Activated CD4-positive, alpha-beta T cell treated with anti-CD3 and anti-CD28 coated beads, Interleukin-2, amount 10 ng/mL, durations not matched to agents 7 days and 5 days (primary cell): ENCODE measurements around the gene CAMK2N2. TPM values are rescaled to one million over a fixed set of nuclear protein-coding genes. Genes with fewer than 3 reads are reported as not detected.

Source experiments
- CTCF ChIA-PET: fragments of 350-600 bp; sonication (Branson Sonifier 250); formaldehyde crosslinking; loops from one replicate; lab custom pipeline; 2021; ENCODE audit warnings: antibody characterized with exemption; lab: Charles Lee
- POLR2A ChIA-PET: fragments of 350-600 bp; sonication (Branson Sonifier 250); formaldehyde crosslinking; loops from one replicate; lab custom pipeline; 2021; ENCODE audit warnings: antibody characterized with exemption; lab: Charles Lee
- DNase-seq: peaks from one replicate; pipeline ENCODE4 v3.0.0-alpha.2; 2020
- H3K27ac Mint-ChIP-seq: one replicate; pipeline ENCODE4 v1.8.0; 2021; ENCODE audit warnings: mild to moderate bottlenecking, moderate library complexity, mixed read lengths
- H3K27me3 Mint-ChIP-seq: one replicate; pipeline ENCODE4 v1.8.0; 2021; ENCODE audit warnings: mixed read lengths
- H3K36me3 Mint-ChIP-seq: one replicate; pipeline ENCODE4 v1.8.0; 2021; ENCODE audit warnings: low read depth, mixed read lengths
- H3K4me1 Mint-ChIP-seq: one replicate; pipeline ENCODE4 v1.8.0; 2021; ENCODE audit warnings: mixed read lengths
- H3K4me3 Mint-ChIP-seq: one replicate; pipeline ENCODE4 v1.8.0; 2021; ENCODE audit warnings: mild to moderate bottlenecking, moderate library complexity, mixed read lengths
- H3K9me3 Mint-ChIP-seq: one replicate; pipeline ENCODE4 v1.8.0; 2021; ENCODE audit warnings: mixed read lengths
- microRNA-seq: library from miRNA; unstranded; fragments of <30 nt; microRNA quantifications from one replicate; pipeline ENCODE4 v1.2.0, GENCODE V29; 2021; ENCODE audit warnings: borderline microRNAs expressed, borderline replicate concordance
- total RNA-seq, 2 experiments: library from RNA; stranded (reverse); gene quantifications; one replicate each; pipeline ENCODE4 v1.2.3, GENCODE V29; 2021

CAMK2N2 gene
- total RNA-seq, 2 experiments from 2014 or later = not detected

DNA sequence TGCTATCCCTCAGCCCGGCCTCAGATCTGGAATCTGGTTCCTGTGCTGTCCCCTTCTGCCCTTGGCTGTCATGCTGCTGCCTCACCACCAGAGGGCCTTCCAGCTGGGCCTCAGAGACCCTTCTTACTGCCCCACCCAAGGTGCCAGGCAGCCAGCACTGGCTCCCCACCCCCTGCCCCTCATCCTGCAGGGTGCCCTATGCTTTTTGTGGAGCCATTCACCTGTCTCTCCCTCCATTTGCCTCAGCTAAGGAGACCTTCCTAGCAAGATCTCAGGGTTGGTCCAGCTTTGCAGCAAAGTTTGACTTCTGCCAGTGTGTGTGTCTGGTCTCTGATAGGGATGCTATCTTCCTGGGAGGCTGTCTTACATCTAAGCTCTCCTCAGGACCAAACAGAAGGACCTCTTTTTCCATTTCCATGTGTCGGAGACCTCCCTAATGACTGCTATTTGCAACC is 33.8 kb downstream of the CAMK2N2 start:
- ChIA-PET POLR2A (no interaction called here), CTCF (interaction anchor here (0.7 to 3.1 kb wide), 17 partner anchors 9 to 329 kb away, joined by 3 to 16 read pairs (median 4); partner anchors contain the start of gene EEF1AKMT4)
- H3K27ac Mint-ChIP-seq = no peak overlapping the region
- H3K4me1 Mint-ChIP-seq = peaks cover 10% of the 10 kb centered on the region
- peak; percentile 59 for DNase-seq
- peaks cover 56% of the 10 kb centered on the region for H3K27me3 Mint-ChIP-seq
- H3K36me3 Mint-ChIP-seq = no peaks in the 10 kb centered on the region
- no peak overlapping the region for H3K4me3 Mint-ChIP-seq
- H3K9me3 Mint-ChIP-seq = no peaks in the 10 kb centered on the region

DNA sequence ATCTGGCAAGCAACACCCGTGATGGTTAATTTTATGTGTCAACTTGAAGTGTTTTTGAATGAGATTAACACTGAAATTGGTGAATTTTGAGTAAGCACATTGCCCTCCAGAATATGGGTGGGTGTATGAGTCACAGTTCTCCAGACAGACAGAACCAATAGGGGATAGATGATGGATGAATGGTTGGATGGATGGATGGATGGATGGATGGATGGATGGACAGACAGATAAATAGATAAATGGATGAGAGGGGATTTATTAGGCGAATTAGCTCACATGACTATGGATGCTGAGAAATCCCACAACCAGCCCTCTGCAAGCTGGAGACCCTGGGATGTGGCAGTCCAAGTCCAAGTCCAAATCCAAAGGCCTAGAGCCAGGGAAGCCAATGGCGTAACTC is 37.4 kb downstream of the CAMK2N2 start:
- H3K36me3 Mint-ChIP-seq = no peaks in the 10 kb centered on the region
- ChIA-PET POLR2A (no interaction called here), CTCF (no interaction called here)

DNA sequence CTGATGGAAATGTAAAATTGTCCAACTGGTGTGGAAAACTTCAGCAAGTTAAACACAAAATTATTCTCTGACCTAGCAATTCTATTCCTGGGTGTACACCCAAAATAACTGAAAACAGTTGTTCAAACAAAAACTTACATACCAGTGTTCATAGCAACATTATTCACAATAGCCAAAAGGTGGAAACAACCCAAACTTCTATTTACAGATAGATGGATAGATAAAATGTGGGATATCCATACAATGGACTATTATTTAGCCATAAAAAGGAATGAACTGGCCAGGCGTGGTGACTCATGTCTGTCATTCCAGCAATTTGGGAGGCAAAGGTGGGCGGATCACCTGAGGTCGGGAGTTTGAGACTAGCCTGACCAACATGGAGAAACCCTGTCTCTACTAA is 38.8 kb downstream of the CAMK2N2 start:
- Mint-ChIP-seq H3K4me1 (no peaks in the 10 kb centered on the region), H3K27ac (no peak overlapping the region), H3K9me3 (no peaks in the 10 kb centered on the region), H3K4me3 (no peak overlapping the region), H3K36me3 (no peaks in the 10 kb centered on the region), H3K27me3 (peaks cover 20% of the 10 kb centered on the region)
- DNase-seq = no peak
- CTCF ChIA-PET = no interaction called here
- POLR2A ChIA-PET = no interaction called here

More for the DNA sequence above, 37.4 kb downstream of the CAMK2N2 start:
- H3K9me3 Mint-ChIP-seq = no peaks in the 10 kb centered on the region
- peaks cover 4% of the 10 kb centered on the region for H3K4me1 Mint-ChIP-seq
- peaks cover 35% of the 10 kb centered on the region for H3K27me3 Mint-ChIP-seq
- no peak overlapping the region for H3K4me3 Mint-ChIP-seq
- H3K27ac Mint-ChIP-seq = no peak overlapping the region
- no peak for DNase-seq

DNA sequence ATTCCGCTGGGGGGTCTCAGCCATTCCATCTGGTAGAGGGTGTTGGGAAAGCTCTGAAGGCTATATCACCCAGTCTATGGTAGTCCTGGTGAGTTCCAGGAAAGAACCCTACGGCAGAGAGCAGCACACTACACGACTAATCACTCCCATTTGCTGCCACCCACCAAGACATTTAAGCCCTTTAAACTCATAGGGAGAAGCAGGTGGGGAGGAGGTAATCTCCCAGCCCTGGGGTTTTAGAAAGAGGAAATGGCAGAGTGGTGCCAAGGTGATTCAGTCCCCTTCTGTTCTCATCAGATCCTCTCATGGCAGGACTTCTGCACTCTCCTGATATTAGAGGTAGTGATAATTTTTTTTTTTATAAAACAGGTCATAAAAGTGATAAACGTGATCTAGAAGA is 42.5 kb downstream of the CAMK2N2 start:
- Mint-ChIP-seq H3K36me3 (no peaks in the 10 kb centered on the region), H3K4me1 (no peaks in the 10 kb centered on the region), H3K27ac (no peak overlapping the region), H3K4me3 (no peak overlapping the region), H3K9me3 (no peaks in the 10 kb centered on the region), H3K27me3 (peaks cover 6% of the 10 kb centered on the region)
- DNase-seq = no peak
- CTCF ChIA-PET = interaction anchor here (0.6 to 0.8 kb wide), 2 partner anchors 9 to 42 kb away, joined by 3 to 4 read pairs; no protein-coding TSS in a partner anchor
- POLR2A ChIA-PET = no interaction called here

DNA sequence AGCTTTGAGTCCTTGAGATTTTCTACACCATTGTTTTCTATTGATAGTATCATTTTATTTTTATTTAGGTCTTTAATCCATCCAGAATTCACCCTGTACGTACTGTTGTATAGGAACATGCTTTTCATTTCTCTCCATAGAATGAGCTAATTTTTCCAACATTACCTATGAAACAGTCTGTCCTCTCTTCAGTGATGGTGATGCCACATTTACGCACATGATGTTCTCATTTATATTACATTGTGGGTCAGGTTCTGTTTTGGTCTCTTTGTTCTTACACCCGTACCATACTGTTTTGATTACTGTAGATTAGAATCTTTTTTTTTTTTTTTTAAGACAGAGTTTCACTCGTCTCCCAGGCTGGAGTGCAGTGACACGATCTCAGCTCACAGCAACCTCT is 49.6 kb downstream of the CAMK2N2 start:
- no peak overlapping the region for H3K27ac Mint-ChIP-seq
- H3K4me1 Mint-ChIP-seq = no peaks in the 10 kb centered on the region
- peaks cover 14% of the 10 kb centered on the region for H3K27me3 Mint-ChIP-seq
- H3K36me3 Mint-ChIP-seq = no peaks in the 10 kb centered on the region
- no peaks in the 10 kb centered on the region for H3K9me3 Mint-ChIP-seq
- ChIA-PET POLR2A (interaction anchor here (0.6 kb wide), 1 partner anchor 16 kb away, joined by 3 read pairs; no protein-coding TSS in a partner anchor), CTCF (interaction anchor here (0.7 to 0.8 kb wide), 2 partner anchors 14 to 21 kb away, joined by 3 read pairs; no protein-coding TSS in a partner anchor)
- DNase-seq = no peak
- H3K4me3 Mint-ChIP-seq = no peak overlapping the region

DNA sequence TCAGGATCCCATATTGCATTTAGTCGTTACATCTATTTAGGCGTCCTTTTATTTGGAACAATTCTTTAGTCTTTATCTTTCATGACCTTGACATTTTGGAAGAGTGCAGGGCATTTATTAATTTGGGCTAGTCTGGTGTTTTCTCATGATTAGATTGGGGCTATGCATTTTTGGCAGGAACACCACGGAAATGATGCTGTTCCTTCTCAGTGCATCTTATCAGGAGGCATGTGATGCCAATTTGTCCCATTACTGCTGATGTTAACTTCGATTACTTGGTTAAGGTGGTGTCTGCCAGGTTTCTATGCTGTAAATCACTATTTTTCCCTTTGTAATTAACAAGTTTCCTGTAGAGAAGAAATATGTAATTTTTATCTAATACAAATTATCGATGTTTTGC is 50.1 kb downstream of the CAMK2N2 start:
- no peaks in the 10 kb centered on the region for H3K36me3 Mint-ChIP-seq
- no peaks in the 10 kb centered on the region for H3K9me3 Mint-ChIP-seq
- H3K4me3 Mint-ChIP-seq = no peak overlapping the region
- no peak overlapping the region for H3K27ac Mint-ChIP-seq
- POLR2A ChIA-PET = interaction anchor here (0.6 kb wide), 1 partner anchor 16 kb away, joined by 3 read pairs; no protein-coding TSS in a partner anchor
- DNase-seq = no peak
- H3K27me3 Mint-ChIP-seq = peaks cover 16% of the 10 kb centered on the region
- no peaks in the 10 kb centered on the region for H3K4me1 Mint-ChIP-seq
- CTCF ChIA-PET = interaction anchor here (0.6 to 0.8 kb wide), 2 partner anchors 12 to 13 kb away, joined by 3 to 6 read pairs; no protein-coding TSS in a partner anchor

Small RNA genes within 50 kb of the gene (microRNA-seq; reads per million reads assigned to microRNA genes)
- gene MIR1224 = not detected

Other genes with a start within 250 kb of the CAMK2N2 start
- 10 to 100 TPM; 19.0 to 19.2 TPM for gene ABCC5, start 243.7 kb downstream of the CAMK2N2 start, total RNA-seq
- not detected for gene HTR3D, start 229.8 kb downstream of the CAMK2N2 start, total RNA-seq
- not detected for gene HTR3C, start 208.5 kb downstream of the CAMK2N2 start, total RNA-seq
- not detected for gene HTR3E, start 164.5 kb downstream of the CAMK2N2 start, total RNA-seq
- 10 to 100 TPM; 53.0 to 60.0 TPM for gene EIF2B5, start 126.2 kb downstream of the CAMK2N2 start, total RNA-seq
- gene DVL3, start 106.2 kb downstream of the CAMK2N2 start, total RNA-seq = 10 to 100 TPM; 35.0 to 36.3 TPM
- 100 to 1,000 TPM; 222 to 223 TPM for gene AP2M1, start 86.7 kb downstream of the CAMK2N2 start, total RNA-seq
- 10 to 100 TPM; 62.2 to 64.4 TPM for gene ABCF3, start 75.4 kb downstream of the CAMK2N2 start, total RNA-seq
- not detected for gene VWA5B2, start 32.0 kb downstream of the CAMK2N2 start, total RNA-seq
- gene ALG3, start 12.6 kb downstream of the CAMK2N2 start, total RNA-seq = 10 to 100 TPM; 43.2 to 45.7 TPM
- gene EEF1AKMT4, start 11.9 kb downstream of the CAMK2N2 start, total RNA-seq = 1 to 10 TPM; 4.2 to 4.7 TPM
- gene ECE2, start 14.5 kb upstream of the CAMK2N2 start, total RNA-seq = not detected
- 100 to 1,000 TPM; 188 to 193 TPM for gene PSMD2, start 37.7 kb upstream of the CAMK2N2 start, total RNA-seq
- gene EIF4G1, start 53.1 kb upstream of the CAMK2N2 start, total RNA-seq = 100 to 1,000 TPM; 269 to 300 TPM
- gene FAM131A, start 76.0 kb upstream of the CAMK2N2 start, total RNA-seq = 1 to 10 TPM; 3.6 to 4.4 TPM
- 1 to 10 TPM; 3.0 to 3.6 TPM for gene CLCN2, start 100.1 kb upstream of the CAMK2N2 start, total RNA-seq
- gene POLR2H, start 100.2 kb upstream of the CAMK2N2 start, total RNA-seq = 10 to 100 TPM; 74.4 to 79.9 TPM
- not detected for gene THPO, start 116.7 kb upstream of the CAMK2N2 start, total RNA-seq
- gene CHRD, start 118.5 kb upstream of the CAMK2N2 start, total RNA-seq = not detected